ENCODE data around the gene MTUS2. TPM values are rescaled to one million over a fixed set of nuclear protein-coding genes. Genes with fewer than 3 reads are reported as not detected.

MTUS2 gene
- total and polyA plus RNA-seq, 2 donors (not counting 1 experiment from before 2014, with no cell fraction given), result 0.06 TPM; not detected in 1

DNA sequence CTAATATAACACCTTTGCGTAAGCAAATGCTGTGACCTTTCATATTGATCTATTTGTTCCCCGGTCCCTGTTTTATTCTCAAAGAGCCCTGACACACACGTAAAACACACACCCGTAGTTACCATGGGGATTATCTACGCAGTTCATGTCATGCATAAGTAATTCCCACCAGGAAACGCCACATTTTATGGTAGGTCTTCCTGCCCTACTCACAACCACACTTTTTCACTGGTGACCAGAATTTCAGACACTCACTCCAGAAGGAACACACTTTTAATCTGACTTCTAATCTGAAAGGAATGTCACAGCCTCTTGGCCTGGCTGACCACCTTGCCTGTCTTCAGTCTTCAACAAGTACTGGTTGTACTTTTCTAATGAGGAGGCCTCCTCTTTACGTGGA lies 728.6 kb downstream of the MTUS2 start:
- DNase-seq (ENCODE audit: low read depth in 2 of 2), result peak in 1 of 2 donors; percentile 94
- no peaks in the 10 kb centered on the region for H3K27me3 ChIP-seq (ENCODE audit: control insufficient read depth, insufficient read depth, low read length)
- H2AFZ ChIP-seq (ENCODE audit: low read length), result no peak overlapping the region
- H3K4me2 ChIP-seq (ENCODE audit: extremely low read depth, insufficient read depth, low read length), result no peak overlapping the region
- TF ChIP-seq, protein P1, sequence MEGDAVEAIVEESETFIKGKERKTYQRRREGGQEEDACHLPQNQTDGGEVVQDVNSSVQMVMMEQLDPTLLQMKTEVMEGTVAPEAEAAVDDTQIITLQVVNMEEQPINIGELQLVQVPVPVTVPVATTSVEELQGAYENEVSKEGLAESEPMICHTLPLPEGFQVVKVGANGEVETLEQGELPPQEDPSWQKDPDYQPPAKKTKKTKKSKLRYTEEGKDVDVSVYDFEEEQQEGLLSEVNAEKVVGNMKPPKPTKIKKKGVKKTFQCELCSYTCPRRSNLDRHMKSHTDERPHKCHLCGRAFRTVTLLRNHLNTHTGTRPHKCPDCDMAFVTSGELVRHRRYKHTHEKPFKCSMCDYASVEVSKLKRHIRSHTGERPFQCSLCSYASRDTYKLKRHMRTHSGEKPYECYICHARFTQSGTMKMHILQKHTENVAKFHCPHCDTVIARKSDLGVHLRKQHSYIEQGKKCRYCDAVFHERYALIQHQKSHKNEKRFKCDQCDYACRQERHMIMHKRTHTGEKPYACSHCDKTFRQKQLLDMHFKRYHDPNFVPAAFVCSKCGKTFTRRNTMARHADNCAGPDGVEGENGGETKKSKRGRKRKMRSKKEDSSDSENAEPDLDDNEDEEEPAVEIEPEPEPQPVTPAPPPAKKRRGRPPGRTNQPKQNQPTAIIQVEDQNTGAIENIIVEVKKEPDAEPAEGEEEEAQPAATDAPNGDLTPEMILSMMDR (conservative IDR thresholded peaks at IDR 0.05 in 1 of 2, IDR thresholded peaks at IDR 0.05 in 1 of 2; ENCODE audit: low read depth in 1 of 2, low read length in 2 of 2), result no peak
- TF ChIP-seq EZH2 (IDR thresholded peaks at IDR 0.05; ENCODE audit: low read length, missing control alignments), result no peak
- no peak overlapping the region for H3K9ac ChIP-seq (ENCODE audit: insufficient read depth, low read length)
- no peaks in the 10 kb centered on the region for H4K20me1 ChIP-seq (ENCODE audit: control insufficient read depth, extremely low read depth, insufficient read depth, low read length)
- no peaks in the 10 kb centered on the region for H3K4me1 ChIP-seq (ENCODE audit: control insufficient read depth, extremely low read depth, insufficient read depth, low read length)
- peaks cover 28% of the 10 kb centered on the region for H3K79me2 ChIP-seq (ENCODE audit: control insufficient read depth, insufficient read depth, low read length)
- H3K36me3 ChIP-seq (ENCODE audit: control insufficient read depth, insufficient read depth, low read length), result peaks cover 2% of the 10 kb centered on the region
- no peak overlapping the region for H3K27ac ChIP-seq (ENCODE audit: insufficient read depth, low read length)
- H3K4me3 ChIP-seq (replicated peaks in 1 of 4; ENCODE audit: control extremely low read depth in 1 of 4, insufficient read depth in 1 of 4, low read depth in 3 of 4, low read length in 4 of 4), result no peak overlapping the region
- no peaks in the 10 kb centered on the region for H3K9me3 ChIP-seq (ENCODE audit: control insufficient read depth, insufficient read depth, low read depth, low read length)

DNA sequence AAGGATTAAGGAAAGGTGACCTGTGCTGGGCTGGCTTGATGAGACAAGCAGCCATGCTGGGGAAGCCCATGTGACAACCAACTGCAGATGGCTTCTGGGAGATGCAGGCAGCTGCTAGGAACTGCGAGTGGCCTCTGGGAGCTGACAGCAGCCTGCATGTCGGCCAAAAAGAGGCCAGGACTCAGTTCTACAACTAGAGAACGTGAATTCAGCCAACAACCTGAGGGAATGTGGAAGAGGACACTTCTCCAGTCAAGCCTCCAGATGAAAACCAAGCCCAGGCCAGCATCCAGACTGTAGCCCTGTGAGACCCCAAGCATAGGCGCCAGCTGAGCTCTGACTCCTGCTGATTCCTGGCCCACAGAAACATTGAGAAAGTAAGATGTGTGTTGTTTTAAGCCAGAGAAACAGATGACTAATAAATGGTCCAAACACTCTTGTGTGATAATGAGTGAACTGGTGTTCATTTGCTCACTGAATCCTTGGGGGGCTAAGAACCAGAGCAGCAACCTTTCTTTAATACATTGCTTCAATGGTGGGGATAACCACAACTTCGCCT lies 730.4 kb downstream of the MTUS2 start:
- H3K4me2 ChIP-seq (ENCODE audit: extremely low read depth, insufficient read depth, low read length), result no peak overlapping the region
- no peak overlapping the region for H3K4me3 ChIP-seq (replicated peaks in 1 of 4; ENCODE audit: control extremely low read depth in 1 of 4, insufficient read depth in 1 of 4, low read depth in 3 of 4, low read length in 4 of 4)
- no peaks in the 10 kb centered on the region for H4K20me1 ChIP-seq (ENCODE audit: control insufficient read depth, extremely low read depth, insufficient read depth, low read length)
- no peaks in the 10 kb centered on the region for H3K9me3 ChIP-seq (ENCODE audit: control insufficient read depth, insufficient read depth, low read depth, low read length)
- H3K79me2 ChIP-seq (ENCODE audit: control insufficient read depth, insufficient read depth, low read length), result peaks cover 30% of the 10 kb centered on the region
- TF ChIP-seq, protein P1 (conservative IDR thresholded peaks at IDR 0.05 in 1 of 2, IDR thresholded peaks at IDR 0.05 in 1 of 2; ENCODE audit: low read depth in 1 of 2, low read length in 2 of 2), result no peak
- no peak for TF ChIP-seq EZH2 (IDR thresholded peaks at IDR 0.05; ENCODE audit: low read length, missing control alignments)
- no peaks in the 10 kb centered on the region for H3K27me3 ChIP-seq (ENCODE audit: control insufficient read depth, insufficient read depth, low read length)
- no peak overlapping the region for H3K27ac ChIP-seq (ENCODE audit: insufficient read depth, low read length)
- H3K4me1 ChIP-seq (ENCODE audit: control insufficient read depth, extremely low read depth, insufficient read depth, low read length), result no peaks in the 10 kb centered on the region
- peaks cover 2% of the 10 kb centered on the region for H3K36me3 ChIP-seq (ENCODE audit: control insufficient read depth, insufficient read depth, low read length)
- DNase-seq (ENCODE audit: low read depth in 2 of 2), result peak in 1 of 2 donors; percentile 41
- no peak overlapping the region for H3K9ac ChIP-seq (ENCODE audit: insufficient read depth, low read length)
- no peak overlapping the region for H2AFZ ChIP-seq (ENCODE audit: low read length)

DNA sequence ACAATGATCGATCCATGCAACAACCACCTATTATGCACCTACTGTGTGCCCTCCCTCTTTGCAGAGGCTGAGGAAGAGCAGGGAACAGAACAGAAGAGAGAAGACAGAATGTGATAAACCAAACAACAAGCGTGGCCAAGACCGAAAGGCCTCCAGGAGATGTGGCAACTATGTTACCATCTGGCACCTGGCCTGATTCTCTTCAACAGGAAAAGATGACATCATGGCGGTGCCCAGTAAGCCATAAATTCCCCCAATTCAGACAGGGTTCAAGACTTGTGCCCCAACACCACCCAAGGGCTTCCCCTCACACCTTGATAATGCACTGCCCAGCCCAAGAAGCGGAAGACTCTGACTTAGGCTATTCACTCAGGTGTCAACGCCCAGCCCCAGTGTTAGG lies 731.1 kb downstream of the MTUS2 start:
- H3K36me3 ChIP-seq (ENCODE audit: control insufficient read depth, insufficient read depth, low read length), result peaks cover 2% of the 10 kb centered on the region
- DNase-seq (ENCODE audit: low read depth in 2 of 2), result no peak
- H4K20me1 ChIP-seq (ENCODE audit: control insufficient read depth, extremely low read depth, insufficient read depth, low read length), result no peaks in the 10 kb centered on the region
- TF ChIP-seq, protein P1 (conservative IDR thresholded peaks at IDR 0.05 in 1 of 2, IDR thresholded peaks at IDR 0.05 in 1 of 2; ENCODE audit: low read depth in 1 of 2, low read length in 2 of 2), result no peak
- no peak for TF ChIP-seq EZH2 (IDR thresholded peaks at IDR 0.05; ENCODE audit: low read length, missing control alignments)
- no peak overlapping the region for H2AFZ ChIP-seq (ENCODE audit: low read length)
- H3K27ac ChIP-seq (ENCODE audit: insufficient read depth, low read length), result no peak overlapping the region
- H3K4me3 ChIP-seq (replicated peaks in 1 of 4; ENCODE audit: control extremely low read depth in 1 of 4, insufficient read depth in 1 of 4, low read depth in 3 of 4, low read length in 4 of 4), result no peak overlapping the region
- no peaks in the 10 kb centered on the region for H3K4me1 ChIP-seq (ENCODE audit: control insufficient read depth, extremely low read depth, insufficient read depth, low read length)
- no peak overlapping the region for H3K4me2 ChIP-seq (ENCODE audit: extremely low read depth, insufficient read depth, low read length)
- H3K27me3 ChIP-seq (ENCODE audit: control insufficient read depth, insufficient read depth, low read length), result no peaks in the 10 kb centered on the region
- H3K9me3 ChIP-seq (ENCODE audit: control insufficient read depth, insufficient read depth, low read depth, low read length), result no peaks in the 10 kb centered on the region
- H3K79me2 ChIP-seq (ENCODE audit: control insufficient read depth, insufficient read depth, low read length), result peaks cover 33% of the 10 kb centered on the region
- no peak overlapping the region for H3K9ac ChIP-seq (ENCODE audit: insufficient read depth, low read length)

Other genes starting within 250 kb of the MTUS2 start
- gene POMP, start 161.2 kb upstream of the MTUS2 start, total RNA-seq, result 67.7 and 73.4 TPM in 2 replicates
- 140 and 149 TPM in 2 replicates for gene POMP, start 161.2 kb upstream of the MTUS2 start, polyA plus RNA-seq
- 4.6 and 6.4 TPM in 2 replicates for gene SLC46A3, start 101.4 kb upstream of the MTUS2 start, total RNA-seq
- gene SLC46A3, start 101.4 kb upstream of the MTUS2 start, polyA plus RNA-seq, result 1.5 and 2.6 TPM in 2 replicates